ENCODE measurements around the gene BTNL9.
A peak's percentile ranks its signal among the peaks of the same experiment; 100 is the strongest.

BTNL9 gene

GRCh38 chr5:181062631-181063030, 22.6 kb downstream of the BTNL9 start:
- no peak overlapping the region for H3K4me2 ChIP-seq (ENCODE audit: low read length)
- WGBS (ENCODE audit: extremely low coverage, insufficient coverage, low lambda C conversion rate) = no CpG with 5 or more reads among the region's 6 CpGs
- H3K56ac ChIP-seq (ENCODE audit: low read length) = no peak overlapping the region
- H3K9ac ChIP-seq (ENCODE audit: low read length) = no peak overlapping the region
- DNase-seq = no peak
- no peak overlapping the region for H2AK5ac ChIP-seq (ENCODE audit: low read length)
- H2BK15ac ChIP-seq (replicated peaks; ENCODE audit: low read depth) = no peak overlapping the region
- H3K18ac ChIP-seq (ENCODE audit: low read length) = no peak overlapping the region
- H2BK5ac ChIP-seq (ENCODE audit: low read length) = no peak overlapping the region
- no peaks in the 10 kb centered on the region for H3K79me1 ChIP-seq (ENCODE audit: low read length)
- H2BK120ac ChIP-seq (ENCODE audit: low read depth, low read length) = no peak overlapping the region
- no peak overlapping the region for H4K8ac ChIP-seq (ENCODE audit: low read depth, low read length)
- H3K23ac ChIP-seq (ENCODE audit: low read length) = no peak overlapping the region
- no peak overlapping the region for H3K4me3 ChIP-seq (ENCODE audit: low read length)
- H3K36me3 ChIP-seq (ENCODE audit: control insufficient read depth, insufficient read depth, low read length) = no peaks in the 10 kb centered on the region
- H3K79me2 ChIP-seq (ENCODE audit: control insufficient read depth, insufficient read depth, low read length) = no peaks in the 10 kb centered on the region
- no peak overlapping the region for H4K5ac ChIP-seq (ENCODE audit: low read length)
- no peak overlapping the region for H3K4ac ChIP-seq (ENCODE audit: low read depth, low read length)
- H3K27me3 ChIP-seq (ENCODE audit: insufficient read depth, low read length, poor library complexity) = peaks cover 45% of the 10 kb centered on the region
- H3K4me1 ChIP-seq (ENCODE audit: control insufficient read depth, low read depth, low read length) = no peaks in the 10 kb centered on the region
- no peak overlapping the region for H3K27ac ChIP-seq (ENCODE audit: low read depth, low read length)

GRCh38 chr5:181063514-181063913, 23.4 kb downstream of the BTNL9 start:
- Histone ChIP-seq H2BK15ac (replicated peaks; ENCODE audit: low read depth) (no peak overlapping the region), H2BK5ac (ENCODE audit: low read length) (no peak overlapping the region), H3K4me3 (ENCODE audit: low read length) (no peak overlapping the region), H3K4me2 (ENCODE audit: low read length) (no peak overlapping the region), H3K79me2 (ENCODE audit: control insufficient read depth, insufficient read depth, low read length) (no peaks in the 10 kb centered on the region), H4K5ac (ENCODE audit: low read length) (no peak overlapping the region), H3K18ac (ENCODE audit: low read length) (no peak overlapping the region), H3K56ac (ENCODE audit: low read length) (no peak overlapping the region), H3K23ac (ENCODE audit: low read length) (no peak overlapping the region), H3K4ac (ENCODE audit: low read depth, low read length) (no peak overlapping the region), H3K79me1 (ENCODE audit: low read length) (no peaks in the 10 kb centered on the region), H2AK5ac (ENCODE audit: low read length) (no peak overlapping the region), H3K27me3 (ENCODE audit: insufficient read depth, low read length, poor library complexity) (peaks cover 36% of the 10 kb centered on the region), H3K27ac (ENCODE audit: low read depth, low read length) (no peak overlapping the region), H3K9ac (ENCODE audit: low read length) (no peak overlapping the region), H3K4me1 (ENCODE audit: control insufficient read depth, low read depth, low read length) (no peaks in the 10 kb centered on the region), H4K8ac (ENCODE audit: low read depth, low read length) (no peak overlapping the region), H2BK120ac (ENCODE audit: low read depth, low read length) (no peak overlapping the region), H3K36me3 (ENCODE audit: control insufficient read depth, insufficient read depth, low read length) (no peaks in the 10 kb centered on the region)
- no CpG with 5 or more reads among the region's 8 CpGs for WGBS (ENCODE audit: extremely low coverage, insufficient coverage, low lambda C conversion rate)
- DNase-seq = no peak

GRCh38 chr5:181064987-181065386, 24.9 kb downstream of the BTNL9 start:
- H3K4me1 ChIP-seq (ENCODE audit: control insufficient read depth, low read depth, low read length) = no peaks in the 10 kb centered on the region
- H3K18ac ChIP-seq (ENCODE audit: low read length) = no peak overlapping the region
- no peak overlapping the region for H2BK5ac ChIP-seq (ENCODE audit: low read length)
- H3K4me3 ChIP-seq (ENCODE audit: low read length) = no peak overlapping the region
- WGBS (ENCODE audit: extremely low coverage, insufficient coverage, low lambda C conversion rate) = no CpG with 5 or more reads among the region's 7 CpGs
- no peak overlapping the region for H3K56ac ChIP-seq (ENCODE audit: low read length)
- no peak overlapping the region for H2BK15ac ChIP-seq (replicated peaks; ENCODE audit: low read depth)
- no peak for DNase-seq
- no peak overlapping the region for H3K27ac ChIP-seq (ENCODE audit: low read depth, low read length)
- no peaks in the 10 kb centered on the region for H3K36me3 ChIP-seq (ENCODE audit: control insufficient read depth, insufficient read depth, low read length)
- H3K27me3 ChIP-seq (ENCODE audit: insufficient read depth, low read length, poor library complexity) = peaks cover 22% of the 10 kb centered on the region
- H3K79me2 ChIP-seq (ENCODE audit: control insufficient read depth, insufficient read depth, low read length) = no peaks in the 10 kb centered on the region
- H4K5ac ChIP-seq (ENCODE audit: low read length) = no peak overlapping the region
- no peak overlapping the region for H3K4me2 ChIP-seq (ENCODE audit: low read length)
- no peak overlapping the region for H3K23ac ChIP-seq (ENCODE audit: low read length)
- no peak overlapping the region for H3K4ac ChIP-seq (ENCODE audit: low read depth, low read length)
- H3K79me1 ChIP-seq (ENCODE audit: low read length) = no peaks in the 10 kb centered on the region
- no peak overlapping the region for H4K8ac ChIP-seq (ENCODE audit: low read depth, low read length)
- H2BK120ac ChIP-seq (ENCODE audit: low read depth, low read length) = no peak overlapping the region
- no peak overlapping the region for H3K9ac ChIP-seq (ENCODE audit: low read length)
- no peak overlapping the region for H2AK5ac ChIP-seq (ENCODE audit: low read length)

GRCh38 chr5:181069767-181070491, 29.9 kb downstream of the BTNL9 start:
- no peak overlapping the region for H3K4ac ChIP-seq (ENCODE audit: low read depth, low read length)
- H3K18ac ChIP-seq (ENCODE audit: low read length) = no peak overlapping the region
- H4K5ac ChIP-seq (ENCODE audit: low read length) = no peak overlapping the region
- H2BK15ac ChIP-seq (replicated peaks; ENCODE audit: low read depth) = no peak overlapping the region
- H2AK5ac ChIP-seq (ENCODE audit: low read length) = no peak overlapping the region
- H3K27ac ChIP-seq (ENCODE audit: low read depth, low read length) = no peak overlapping the region
- peak overlapping the region; percentile 46 for H3K4me2 ChIP-seq (ENCODE audit: low read length)
- H3K4me1 ChIP-seq (ENCODE audit: control insufficient read depth, low read depth, low read length) = no peaks in the 10 kb centered on the region
- no peaks in the 10 kb centered on the region for H3K27me3 ChIP-seq (ENCODE audit: insufficient read depth, low read length, poor library complexity)
- H2BK120ac ChIP-seq (ENCODE audit: low read depth, low read length) = no peak overlapping the region
- no peak overlapping the region for H3K23ac ChIP-seq (ENCODE audit: low read length)
- H3K36me3 ChIP-seq (ENCODE audit: control insufficient read depth, insufficient read depth, low read length) = no peaks in the 10 kb centered on the region
- H3K4me3 ChIP-seq (ENCODE audit: low read length) = no peak overlapping the region
- no peaks in the 10 kb centered on the region for H3K79me1 ChIP-seq (ENCODE audit: low read length)
- no peak overlapping the region for H3K9ac ChIP-seq (ENCODE audit: low read length)
- peak; percentile 80 for DNase-seq
- no peaks in the 10 kb centered on the region for H3K79me2 ChIP-seq (ENCODE audit: control insufficient read depth, insufficient read depth, low read length)
- H3K56ac ChIP-seq (ENCODE audit: low read length) = peak overlapping the region; percentile 11
- WGBS (ENCODE audit: extremely low coverage, insufficient coverage, low lambda C conversion rate) = no CpG with 5 or more reads among the region's 26 CpGs
- no peak overlapping the region for H2BK5ac ChIP-seq (ENCODE audit: low read length)
- H4K8ac ChIP-seq (ENCODE audit: low read depth, low read length) = no peak overlapping the region

GRCh38 chr5:181070523-181070922, 30.5 kb downstream of the BTNL9 start:
- Histone ChIP-seq H3K4ac (ENCODE audit: low read depth, low read length) (no peak overlapping the region), H3K9ac (ENCODE audit: low read length) (no peak overlapping the region), H2AK5ac (ENCODE audit: low read length) (no peak overlapping the region), H3K79me1 (ENCODE audit: low read length) (no peaks in the 10 kb centered on the region), H3K23ac (ENCODE audit: low read length) (no peak overlapping the region), H3K4me3 (ENCODE audit: low read length) (no peak overlapping the region), H3K27me3 (ENCODE audit: insufficient read depth, low read length, poor library complexity) (no peaks in the 10 kb centered on the region), H4K5ac (ENCODE audit: low read length) (no peak overlapping the region), H3K4me1 (ENCODE audit: control insufficient read depth, low read depth, low read length) (no peaks in the 10 kb centered on the region), H3K36me3 (ENCODE audit: control insufficient read depth, insufficient read depth, low read length) (no peaks in the 10 kb centered on the region), H4K8ac (ENCODE audit: low read depth, low read length) (no peak overlapping the region), H3K27ac (ENCODE audit: low read depth, low read length) (no peak overlapping the region), H2BK15ac (replicated peaks; ENCODE audit: low read depth) (no peak overlapping the region), H2BK5ac (ENCODE audit: low read length) (no peak overlapping the region), H3K18ac (ENCODE audit: low read length) (no peak overlapping the region), H3K4me2 (ENCODE audit: low read length) (peak overlapping the region; percentile 36), H2BK120ac (ENCODE audit: low read depth, low read length) (no peak overlapping the region), H3K79me2 (ENCODE audit: control insufficient read depth, insufficient read depth, low read length) (no peaks in the 10 kb centered on the region), H3K56ac (ENCODE audit: low read length) (peak overlapping the region; percentile 11)
- no CpG with 5 or more reads among the region's 14 CpGs for WGBS (ENCODE audit: extremely low coverage, insufficient coverage, low lambda C conversion rate)
- DNase-seq = no peak

- Histone ChIP-seq H3K9ac (ENCODE audit: low read length) (no peak overlapping the region), H3K27ac (ENCODE audit: low read depth, low read length) (no peak overlapping the region), H2BK5ac (ENCODE audit: low read length) (no peak overlapping the region), H3K36me3 (ENCODE audit: control insufficient read depth, insufficient read depth, low read length) (no peaks in the 10 kb centered on the region), H2AK5ac (ENCODE audit: low read length) (no peak overlapping the region), H2BK120ac (ENCODE audit: low read depth, low read length) (no peak overlapping the region), H3K79me1 (ENCODE audit: low read length) (no peaks in the 10 kb centered on the region), H3K4me2 (ENCODE audit: low read length) (no peak overlapping the region), H3K23ac (ENCODE audit: low read length) (no peak overlapping the region), H2BK15ac (replicated peaks; ENCODE audit: low read depth) (no peak overlapping the region), H3K27me3 (ENCODE audit: insufficient read depth, low read length, poor library complexity) (no peaks in the 10 kb centered on the region), H4K5ac (ENCODE audit: low read length) (no peak overlapping the region), H3K4me1 (ENCODE audit: control insufficient read depth, low read depth, low read length) (no peaks in the 10 kb centered on the region), H3K4ac (ENCODE audit: low read depth, low read length) (no peak overlapping the region), H3K56ac (ENCODE audit: low read length) (no peak overlapping the region), H4K8ac (ENCODE audit: low read depth, low read length) (no peak overlapping the region), H3K4me3 (ENCODE audit: low read length) (no peak overlapping the region), H3K79me2 (ENCODE audit: control insufficient read depth, insufficient read depth, low read length) (no peaks in the 10 kb centered on the region), H3K18ac (ENCODE audit: low read length) (no peak overlapping the region)
- DNase-seq = no peak
- no CpG with 5 or more reads among the region's 6 CpGs for WGBS (ENCODE audit: extremely low coverage, insufficient coverage, low lambda C conversion rate)
Measured at GRCh38 chr5:181071257-181071656, 31.2 kb downstream of the BTNL9 start.
